Neural cell (in vitro differentiated cells): ENCODE results near the gene IFIT5. TPM values are rescaled to one million over a fixed set of nuclear protein-coding genes. Genes with fewer than 3 reads are reported as not detected.
"Not testable (repeated sequence)": the region's sequence is repeated elsewhere in the genome, so short reads cannot be mapped to it uniquely, and the experiment has no call there.

ENCODE experiments used
- H2AFZ ChIP-seq: fragments of 200-600, 300-800 bp; sonication (generic), shearing (Covaris generic); 2 replicates; pipeline ENCODE4 v1.6.0; 2014; ENCODE audit warnings: low read depth, mild to moderate bottlenecking, antibody characterized with exemption, low read length, moderate library complexity
- H3F3A ChIP-seq: fragments of 200-600 bp; shearing (Covaris generic); 2 replicates; pipeline ENCODE4 v1.6.1; 2016; ENCODE audit warnings: mild to moderate bottlenecking, moderate library complexity, mixed read lengths, antibody characterized with exemption, low read length; ENCODE audit not compliant: insufficient read depth, poor library complexity, severe bottlenecking
- H3K27ac ChIP-seq: fragments of 200-600, 300-800 bp; sonication (generic), shearing (Covaris generic); 2 replicates; pipeline ENCODE4 v1.5.1; 2014; ENCODE audit warnings: mild to moderate bottlenecking, low read length, moderate library complexity
- H3K27me3 ChIP-seq: fragments of 300-800, 200-600 bp; sonication (generic), shearing (Covaris generic); 2 replicates; pipeline ENCODE4 v1.6.0; 2014; ENCODE audit warnings: mild to moderate bottlenecking, low read depth, low read length, moderate library complexity; ENCODE audit not compliant: insufficient read depth
- H3K36me3 ChIP-seq: fragments of 300-800, 200-600 bp; sonication (generic), shearing (Covaris generic); 2 replicates; pipeline ENCODE4 v1.5.1; 2014; ENCODE audit warnings: mild to moderate bottlenecking, antibody characterized with exemption, low read length, moderate library complexity; ENCODE audit not compliant: insufficient read depth
- H3K4me2 ChIP-seq: fragments of 300-800, 200-600 bp; sonication (generic), shearing (Covaris generic); 2 replicates; pipeline ENCODE4 v1.6.0; 2014; ENCODE audit warnings: mild to moderate bottlenecking, low read length
- H3K4me3 ChIP-seq: fragments of 300-800, 200-600 bp; sonication (generic), shearing (Covaris generic); 2 replicates; pipeline ENCODE4 v1.5.1; 2014; ENCODE audit warnings: mild to moderate bottlenecking, low read length, moderate library complexity
- H3K79me2 ChIP-seq: fragments of 200-600 bp; shearing (Covaris generic); replicated peaks from 2 replicates; pipeline ENCODE4 v1.6.0; 2014; ENCODE audit warnings: mild to moderate bottlenecking, low read length, moderate library complexity; ENCODE audit not compliant: insufficient read depth
- H3K9ac ChIP-seq: fragments of 300-800, 200-600 bp; sonication (generic), shearing (Covaris generic); 2 replicates; pipeline ENCODE4 v1.6.1; 2016; ENCODE audit warnings: mild to moderate bottlenecking, low read length, mixed read lengths
- H3K9me2 ChIP-seq: fragments of 200-600 bp; shearing (Covaris generic); 2 replicates; pipeline ENCODE4 v1.6.1; 2016; ENCODE audit warnings: mild to moderate bottlenecking, low read length, mixed read lengths; ENCODE audit not compliant: insufficient read depth
- H3K9me3 ChIP-seq: fragments of 200-600, 300-800 bp; sonication (generic), shearing (Covaris generic); 2 replicates; pipeline ENCODE4 v1.6.1; 2016; ENCODE audit warnings: mild to moderate bottlenecking, mixed run types, low read length, moderate library complexity, mixed read lengths
- H4K20me1 ChIP-seq: fragments of 200-600 bp; shearing (Covaris generic); 2 replicates; pipeline ENCODE4 v1.6.1; 2016; ENCODE audit warnings: mild to moderate bottlenecking, mixed run types; ENCODE audit not compliant: insufficient read depth
- EP300 ChIP-seq: fragments of 450-650 bp; conservative IDR thresholded peaks from 2 replicates; pipeline ENCODE4 v1.6.1; 2014; ENCODE audit warnings: antibody characterized with exemption, mild to moderate bottlenecking, moderate library complexity; ENCODE audit not compliant: poor library complexity, severe bottlenecking
- EZH2 ChIP-seq: fragments of 200-600, 300-800 bp; shearing (Covaris generic), sonication (generic); IDR thresholded peaks from 2 replicates; pipeline ENCODE4 v1.6.1; 2014; ENCODE audit warnings: antibody characterized with exemption, low read length, borderline replicate concordance, mild to moderate bottlenecking; ENCODE audit not compliant: insufficient read depth, poor library complexity, severe bottlenecking
- MXI1 ChIP-seq: fragments of 450-650 bp; conservative IDR thresholded peaks from 2 replicates; pipeline ENCODE4 v1.6.1; 2014; ENCODE audit warnings: antibody characterized with exemption, mild to moderate bottlenecking; ENCODE audit not compliant: poor library complexity, severe bottlenecking
- POLR2AphosphoS5 ChIP-seq: IDR thresholded peaks from 2 replicates; pipeline ENCODE4 v1.6.1; 2012
- RAD21 ChIP-seq: fragments of 450-650 bp; conservative IDR thresholded peaks from 2 replicates; pipeline ENCODE4 v1.6.1; 2014; ENCODE audit warnings: antibody characterized with exemption, mild to moderate bottlenecking, moderate library complexity
- SMC3 ChIP-seq: fragments of 450-650 bp; conservative IDR thresholded peaks from 2 replicates; pipeline ENCODE4 v1.6.1; 2014; ENCODE audit warnings: antibody characterized with exemption, mild to moderate bottlenecking, moderate library complexity; ENCODE audit not compliant: poor library complexity
- TAF1 ChIP-seq: IDR thresholded peaks from 2 replicates; pipeline ENCODE4 v1.6.1; 2012; ENCODE audit warnings: low read depth
- polyA plus RNA-seq: library from polyadenylated mRNA; depleted of rRNA; stranded (reverse); fragments of >200 nt; gene quantifications from 2 replicates; pipeline ENCODE4 v1.2.3, GENCODE V29; 2014
- TF ChIP-seq, protein P1 (sequence below): fragments of 450-650 bp; IDR thresholded peaks from 2 replicates; pipeline ENCODE4 v1.5.1; 2014; ENCODE audit warnings: antibody characterized with exemption, mild to moderate bottlenecking, moderate library complexity; ENCODE audit not compliant: poor library complexity, severe bottlenecking
- TF ChIP-seq, protein P2 (sequence below): IDR thresholded peaks from 2 replicates; pipeline ENCODE4 v1.6.1; 2012; ENCODE audit warnings: borderline replicate concordance

Gene IFIT5
- polyA plus RNA-seq, 1 donor from 2014 or later, result 16.3 TPM

DNA sequence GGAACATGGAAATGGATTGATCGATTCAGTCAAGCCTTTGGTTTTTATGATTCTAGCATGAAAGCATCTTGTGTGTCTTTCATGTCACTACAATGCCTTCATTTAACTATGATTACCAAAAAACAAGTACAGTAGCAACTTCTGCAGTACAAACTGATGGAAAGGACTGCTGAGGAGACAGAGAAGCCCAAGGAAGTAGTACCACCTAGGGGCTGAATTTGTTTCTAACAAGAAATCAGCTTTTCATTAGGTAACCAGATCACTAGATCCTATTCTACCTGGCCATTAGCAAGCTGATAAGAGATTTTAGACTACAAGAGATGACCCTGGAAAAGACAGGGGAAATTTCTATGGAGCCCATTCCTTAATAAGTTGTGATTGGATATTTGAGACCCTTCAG is 25.1 kb upstream of the IFIT5 start:
- Histone ChIP-seq H3K79me2 (no peaks in the 10 kb centered on the region), H3F3A (no peaks in the 10 kb centered on the region), H3K36me3 (no peaks in the 10 kb centered on the region), H3K9me2 (no peaks in the 10 kb centered on the region), H3K27ac (no peak overlapping the region), H3K4me3 (no peak overlapping the region), H2AFZ (no peak overlapping the region), H3K9me3 (no peaks in the 10 kb centered on the region), H3K9ac (no peak overlapping the region), H3K27me3 (no peaks in the 10 kb centered on the region), H4K20me1 (no peaks in the 10 kb centered on the region), H3K4me2 (no peak overlapping the region)
- TF ChIP-seq EZH2 (no peak), MXI1 (no peak), POLR2AphosphoS5 (no peak), RAD21 (peak; percentile 53), SMC3 (peak; percentile 21), TAF1 (no peak)
- TF ChIP-seq, protein P1, sequence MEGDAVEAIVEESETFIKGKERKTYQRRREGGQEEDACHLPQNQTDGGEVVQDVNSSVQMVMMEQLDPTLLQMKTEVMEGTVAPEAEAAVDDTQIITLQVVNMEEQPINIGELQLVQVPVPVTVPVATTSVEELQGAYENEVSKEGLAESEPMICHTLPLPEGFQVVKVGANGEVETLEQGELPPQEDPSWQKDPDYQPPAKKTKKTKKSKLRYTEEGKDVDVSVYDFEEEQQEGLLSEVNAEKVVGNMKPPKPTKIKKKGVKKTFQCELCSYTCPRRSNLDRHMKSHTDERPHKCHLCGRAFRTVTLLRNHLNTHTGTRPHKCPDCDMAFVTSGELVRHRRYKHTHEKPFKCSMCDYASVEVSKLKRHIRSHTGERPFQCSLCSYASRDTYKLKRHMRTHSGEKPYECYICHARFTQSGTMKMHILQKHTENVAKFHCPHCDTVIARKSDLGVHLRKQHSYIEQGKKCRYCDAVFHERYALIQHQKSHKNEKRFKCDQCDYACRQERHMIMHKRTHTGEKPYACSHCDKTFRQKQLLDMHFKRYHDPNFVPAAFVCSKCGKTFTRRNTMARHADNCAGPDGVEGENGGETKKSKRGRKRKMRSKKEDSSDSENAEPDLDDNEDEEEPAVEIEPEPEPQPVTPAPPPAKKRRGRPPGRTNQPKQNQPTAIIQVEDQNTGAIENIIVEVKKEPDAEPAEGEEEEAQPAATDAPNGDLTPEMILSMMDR, result peak; percentile 40

DNA sequence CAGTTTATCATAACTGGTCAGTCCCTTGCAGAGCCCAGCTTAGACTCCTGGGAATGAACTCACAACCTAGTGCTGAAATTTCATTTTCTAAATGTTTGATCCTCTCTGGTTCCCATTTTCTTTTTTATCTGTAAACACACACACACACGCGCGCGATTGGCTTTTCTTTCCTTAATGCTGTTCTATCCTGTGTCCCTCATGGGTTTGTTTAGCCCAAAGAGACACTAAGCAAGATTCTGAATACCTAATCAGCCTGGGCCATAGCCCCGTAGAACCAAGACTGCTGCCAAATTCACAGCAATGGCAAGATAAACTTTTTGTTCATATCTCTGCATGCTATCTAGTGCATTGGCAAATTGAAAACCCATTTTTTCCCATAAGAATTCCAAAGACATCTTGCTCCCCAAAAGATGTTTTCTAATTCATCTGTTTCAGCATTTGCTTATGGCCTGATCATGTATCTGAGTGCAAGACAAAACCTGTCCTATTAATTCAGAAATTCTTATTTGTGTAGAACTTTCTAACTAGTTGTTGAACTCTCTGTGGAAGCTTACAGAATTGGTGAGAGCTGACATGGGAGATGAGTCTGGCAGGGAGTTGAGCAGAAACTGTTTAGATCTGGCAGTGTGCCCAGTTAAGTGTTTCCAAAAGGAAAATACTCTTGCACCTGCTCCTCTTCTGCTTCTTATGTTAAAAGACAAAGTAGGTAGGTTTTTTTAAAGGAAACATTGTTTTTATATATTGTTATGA is 23.7 kb upstream of the IFIT5 start:
- Histone ChIP-seq H4K20me1 (no peaks in the 10 kb centered on the region), H3K36me3 (no peaks in the 10 kb centered on the region), H2AFZ (no peak overlapping the region), H3K4me2 (no peak overlapping the region), H3K9me2 (no peaks in the 10 kb centered on the region), H3K27ac (no peak overlapping the region), H3F3A (no peaks in the 10 kb centered on the region), H3K27me3 (no peaks in the 10 kb centered on the region), H3K4me3 (no peak overlapping the region), H3K9ac (no peak overlapping the region), H3K9me3 (no peaks in the 10 kb centered on the region), H3K79me2 (no peaks in the 10 kb centered on the region)
- TF ChIP-seq, protein P2, sequence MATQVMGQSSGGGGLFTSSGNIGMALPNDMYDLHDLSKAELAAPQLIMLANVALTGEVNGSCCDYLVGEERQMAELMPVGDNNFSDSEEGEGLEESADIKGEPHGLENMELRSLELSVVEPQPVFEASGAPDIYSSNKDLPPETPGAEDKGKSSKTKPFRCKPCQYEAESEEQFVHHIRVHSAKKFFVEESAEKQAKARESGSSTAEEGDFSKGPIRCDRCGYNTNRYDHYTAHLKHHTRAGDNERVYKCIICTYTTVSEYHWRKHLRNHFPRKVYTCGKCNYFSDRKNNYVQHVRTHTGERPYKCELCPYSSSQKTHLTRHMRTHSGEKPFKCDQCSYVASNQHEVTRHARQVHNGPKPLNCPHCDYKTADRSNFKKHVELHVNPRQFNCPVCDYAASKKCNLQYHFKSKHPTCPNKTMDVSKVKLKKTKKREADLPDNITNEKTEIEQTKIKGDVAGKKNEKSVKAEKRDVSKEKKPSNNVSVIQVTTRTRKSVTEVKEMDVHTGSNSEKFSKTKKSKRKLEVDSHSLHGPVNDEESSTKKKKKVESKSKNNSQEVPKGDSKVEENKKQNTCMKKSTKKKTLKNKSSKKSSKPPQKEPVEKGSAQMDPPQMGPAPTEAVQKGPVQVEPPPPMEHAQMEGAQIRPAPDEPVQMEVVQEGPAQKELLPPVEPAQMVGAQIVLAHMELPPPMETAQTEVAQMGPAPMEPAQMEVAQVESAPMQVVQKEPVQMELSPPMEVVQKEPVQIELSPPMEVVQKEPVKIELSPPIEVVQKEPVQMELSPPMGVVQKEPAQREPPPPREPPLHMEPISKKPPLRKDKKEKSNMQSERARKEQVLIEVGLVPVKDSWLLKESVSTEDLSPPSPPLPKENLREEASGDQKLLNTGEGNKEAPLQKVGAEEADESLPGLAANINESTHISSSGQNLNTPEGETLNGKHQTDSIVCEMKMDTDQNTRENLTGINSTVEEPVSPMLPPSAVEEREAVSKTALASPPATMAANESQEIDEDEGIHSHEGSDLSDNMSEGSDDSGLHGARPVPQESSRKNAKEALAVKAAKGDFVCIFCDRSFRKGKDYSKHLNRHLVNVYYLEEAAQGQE, result no peak
- TF ChIP-seq TAF1 (no peak), POLR2AphosphoS5 (no peak), RAD21 (no peak), EZH2 (no peak), EP300 (no peak), SMC3 (no peak), MXI1 (no peak)
- TF ChIP-seq, protein P1, result no peak

DNA sequence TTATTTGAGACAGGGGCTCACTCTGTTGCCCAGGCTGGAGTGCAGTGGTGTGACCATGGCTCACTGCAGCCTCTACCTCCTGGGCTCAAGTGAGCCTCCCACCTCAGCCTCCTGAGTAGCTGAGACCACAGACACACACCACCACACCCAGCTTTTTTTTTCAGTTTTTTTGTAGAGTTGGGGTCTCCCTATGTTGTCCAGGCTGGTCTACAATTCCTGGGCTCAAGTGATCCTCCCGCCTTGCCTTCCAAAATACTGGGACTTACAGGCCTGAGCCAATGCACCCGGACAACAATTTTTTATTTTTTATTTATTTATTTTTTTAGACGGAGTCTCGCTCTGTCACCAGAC is 23.2 kb upstream of the IFIT5 start:
- H3K27ac ChIP-seq, H3F3A ChIP-seq: not testable (repeated sequence)

More for the DNA sequence above, 23.2 kb upstream of the IFIT5 start:
- not testable (repeated sequence) for H3K27me3 ChIP-seq, H2AFZ ChIP-seq, H3K9ac ChIP-seq, H3K79me2 ChIP-seq, H3K36me3 ChIP-seq, H3K9me2 ChIP-seq, H3K9me3 ChIP-seq, H3K4me3 ChIP-seq, H4K20me1 ChIP-seq, H3K4me2 ChIP-seq
